Effector CD8-positive, alpha-beta T cell (primary cell): ENCODE data around the gene FBL.

Source experiments
- DNase-seq: peaks from one replicate; lab custom pipeline; 2025; lab: John Stamatoyannopoulos, UW

Gene FBL

GRCh38 chr19:39842693-39843435, 3.3 kb downstream of the FBL start:
- DNase-seq: no peak

- no peak for DNase-seq
Observed at GRCh38 chr19:39841041-39841440, 5.1 kb downstream of the FBL start.

- DNase-seq: no peak
Observed at GRCh38 chr19:39840492-39840891, 5.7 kb downstream of the FBL start.

GRCh38 chr19:39839678-39840327, 6.4 kb downstream of the FBL start:
- DNase-seq: no peak

GRCh38 chr19:39838569-39838968, 7.6 kb downstream of the FBL start:
- no peak for DNase-seq

GRCh38 chr19:39837978-39838377, 8.2 kb downstream of the FBL start:
- DNase-seq: no peak

- DNase-seq: no peak
Observed at GRCh38 chr19:39834287-39834841, 11.8 kb downstream of the FBL start.

GRCh38 chr19:39833464-39834286, 12.5 kb downstream of the FBL start, which contains the start of gene DYRK1B:
Gene DYRK1B, minus strand, starts transcription at chr19:39834162. Its CDS starts 2,295 bp downstream, at chr19:39831867.
- peak; percentile 96 for DNase-seq

- DNase-seq: no peak
Observed at GRCh38 chr19:39833160-39833463, 13.1 kb downstream of the FBL start.

- peak; percentile 25 for DNase-seq
Observed at GRCh38 chr19:39832341-39833083, 13.7 kb downstream of the FBL start.

GRCh38 chr19:39831679-39832078, 14.5 kb downstream of the FBL start:
- no peak for DNase-seq

- no peak for DNase-seq
Observed at GRCh38 chr19:39830847-39831246, 15.3 kb downstream of the FBL start.

GRCh38 chr19:39830406-39830805, 15.8 kb downstream of the FBL start:
- DNase-seq: no peak

GRCh38 chr19:39829702-39830275, 16.4 kb downstream of the FBL start:
- DNase-seq: no peak

- DNase-seq: no peak
Observed at GRCh38 chr19:39828654-39829032, 17.5 kb downstream of the FBL start.

- no peak for DNase-seq
Observed at GRCh38 chr19:39828015-39828653, 18.0 kb downstream of the FBL start.

- no peak for DNase-seq
Observed at GRCh38 chr19:39827216-39827615, 19.0 kb downstream of the FBL start.

GRCh38 chr19:39826311-39826945, 19.8 kb downstream of the FBL start:
- no peak for DNase-seq

- no peak for DNase-seq
Observed at GRCh38 chr19:39825531-39826076, 20.6 kb downstream of the FBL start.

- DNase-seq: no peak
Observed at GRCh38 chr19:39825093-39825463, 21.1 kb downstream of the FBL start.
